A204.1 (cell line): ENCODE measurements around the gene PWWP2B.
"Not testable (repeated sequence)": the region's sequence is repeated elsewhere in the genome, so short reads cannot be mapped to it uniquely, and the experiment has no call there.

Source experiments
- FAIRE-seq: peaks from 2 replicates; lab custom pipeline; 2012; peaks lifted over from hg19 to GRCh38; lab: Jason Lieb, UNC

Gene PWWP2B

DNA sequence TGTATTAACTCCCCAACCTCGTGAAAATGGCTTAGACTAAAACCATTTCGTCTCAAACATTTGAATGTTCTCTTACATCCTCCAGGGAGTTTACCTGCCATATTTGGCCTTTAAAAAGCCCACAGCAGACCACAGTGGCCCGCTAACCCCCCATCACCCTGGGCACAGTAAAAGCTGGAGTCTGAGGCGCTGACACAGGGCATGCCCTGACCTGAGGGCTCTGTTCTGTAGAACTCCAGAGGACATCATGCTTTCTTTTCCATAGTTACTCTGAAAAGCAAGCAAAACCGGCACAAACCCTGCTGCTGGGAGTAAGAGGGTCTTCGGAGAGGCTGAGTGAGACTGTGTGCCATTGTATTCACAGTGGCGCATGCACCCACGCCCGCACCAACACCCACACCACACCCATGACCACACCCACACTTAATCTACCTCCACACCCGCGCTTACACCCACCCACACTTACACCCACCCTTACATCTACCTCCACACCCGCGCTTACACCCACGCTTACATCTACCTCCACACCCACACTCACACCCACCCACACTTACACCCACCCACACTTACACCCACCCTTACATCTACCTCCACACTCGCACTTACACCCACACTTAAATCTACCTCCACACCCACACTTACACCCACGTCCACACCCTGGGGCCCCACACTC is 32.9 kb upstream of the PWWP2B start:
- no peak for FAIRE-seq

- no peak for FAIRE-seq
These were observed 32.4 kb upstream of the PWWP2B start for GRCh38 chr10:132364594-132364970.

GRCh38 chr10:132365102-132365501 is 31.9 kb upstream of the PWWP2B start:
- no peak for FAIRE-seq

- FAIRE-seq: no peak
These were observed 31.0 kb upstream of the PWWP2B start for GRCh38 chr10:132366006-132366405.

DNA sequence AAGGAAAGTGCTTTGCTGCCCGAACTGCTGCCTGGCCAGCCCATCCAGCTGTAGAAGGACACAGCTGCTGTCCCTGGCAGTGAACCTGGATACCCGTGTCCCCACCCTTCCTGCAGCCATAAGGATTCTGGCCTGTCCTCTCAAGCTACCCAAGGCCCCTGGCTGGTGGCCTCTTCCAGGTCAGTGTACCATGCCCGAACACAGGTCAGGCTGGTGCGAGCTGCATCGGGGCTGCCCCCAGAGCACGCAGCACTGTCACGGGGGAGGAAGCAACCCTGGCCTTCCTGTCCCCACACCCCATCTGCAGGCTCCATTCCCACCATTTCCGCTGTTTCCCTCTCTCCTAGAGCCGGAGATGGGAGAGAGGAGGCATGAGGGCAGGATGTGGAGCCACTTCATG is 30.5 kb upstream of the PWWP2B start:
- FAIRE-seq: no peak

GRCh38 chr10:132368391-132368790 is 28.6 kb upstream of the PWWP2B start:
- no peak for FAIRE-seq

- FAIRE-seq: no peak
These were observed 27.9 kb upstream of the PWWP2B start for GRCh38 chr10:132368881-132369635.

- no peak for FAIRE-seq
These were observed 27.3 kb upstream of the PWWP2B start for GRCh38 chr10:132369636-132370185.

GRCh38 chr10:132370426-132371340 is 26.3 kb upstream of the PWWP2B start:
- FAIRE-seq: no peak

DNA sequence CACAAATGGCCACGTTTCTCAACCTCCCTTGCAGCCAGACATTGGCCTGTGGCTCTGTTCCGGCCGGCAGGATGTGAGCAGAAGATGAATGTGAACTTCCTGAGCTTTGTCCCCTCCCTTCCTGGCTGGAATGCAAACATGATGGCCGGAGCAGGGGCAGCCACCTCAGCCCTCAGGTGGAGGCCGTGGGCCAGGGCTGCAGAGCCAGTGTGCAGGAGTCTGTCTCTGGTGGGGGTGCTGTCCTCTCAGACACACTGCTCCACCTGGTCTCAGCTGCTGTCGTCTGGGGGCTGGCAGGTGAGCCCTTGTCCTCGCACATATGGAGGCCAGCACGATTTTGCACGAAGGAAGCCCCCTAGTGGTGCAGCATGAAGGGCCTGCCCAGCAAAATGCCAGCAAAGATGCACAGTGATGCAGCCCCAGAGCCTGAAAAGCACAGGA is 25.3 kb upstream of the PWWP2B start:
- FAIRE-seq: no peak

- no peak for FAIRE-seq
These were observed 24.4 kb upstream of the PWWP2B start for GRCh38 chr10:132372516-132373095.

GRCh38 chr10:132373241-132373955 is 23.6 kb upstream of the PWWP2B start:
- FAIRE-seq: no peak

DNA sequence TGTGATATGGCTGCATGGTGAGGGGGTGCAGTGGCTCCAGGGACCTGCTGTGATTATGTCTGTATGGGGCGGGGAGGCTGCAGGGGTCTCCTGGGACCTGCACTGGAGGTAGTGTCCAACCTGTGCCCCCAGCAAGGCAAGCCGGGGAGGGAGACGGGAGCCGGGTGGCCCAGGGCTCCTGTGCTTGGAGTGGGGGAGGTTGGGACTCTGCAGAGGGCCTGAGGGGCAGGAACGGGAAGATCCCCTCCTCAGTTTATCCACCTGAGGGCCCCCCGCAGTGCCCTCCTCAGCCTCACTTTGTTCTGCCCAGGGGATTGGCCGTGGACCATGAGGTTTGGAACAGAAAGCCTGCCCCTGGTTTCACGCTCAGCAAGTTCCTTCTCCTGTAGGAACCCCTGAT is 22.8 kb upstream of the PWWP2B start:
- FAIRE-seq: no peak

- no peak for FAIRE-seq
These were observed 22.4 kb upstream of the PWWP2B start for GRCh38 chr10:132374612-132375011.

DNA sequence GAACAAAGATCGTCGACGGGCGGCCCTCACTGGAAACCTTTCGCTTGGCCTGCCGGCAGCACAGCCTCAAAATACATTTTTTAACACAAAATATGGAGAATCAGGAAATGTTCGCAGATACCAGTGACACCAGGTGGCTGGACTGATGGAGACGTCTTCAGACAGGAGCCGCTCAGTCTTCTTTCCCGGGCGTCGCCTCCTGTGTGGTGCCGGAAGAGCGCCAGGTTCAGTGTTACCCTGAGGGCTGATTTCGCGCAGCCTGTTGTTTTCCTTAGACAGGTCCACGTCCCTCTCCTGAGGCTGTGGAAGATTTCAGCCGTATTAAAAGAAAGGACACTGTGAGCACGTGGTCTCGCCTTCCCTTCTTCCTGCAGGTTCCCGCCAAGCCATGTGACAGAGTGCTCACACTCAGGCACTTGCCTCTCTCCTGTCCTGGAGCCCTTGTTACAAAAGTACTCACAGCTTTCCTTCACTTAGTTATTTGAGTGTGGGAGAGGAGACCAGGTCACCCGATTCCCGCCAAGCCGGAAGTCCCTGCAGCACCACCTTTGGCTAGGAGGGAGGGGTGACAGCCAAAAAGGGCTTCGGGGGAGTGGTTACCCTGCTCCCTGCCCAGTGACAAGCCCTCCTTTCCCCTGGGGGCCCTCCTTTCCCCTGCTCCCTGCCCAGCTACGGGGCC is 21.7 kb upstream of the PWWP2B start:
- no peak for FAIRE-seq

DNA sequence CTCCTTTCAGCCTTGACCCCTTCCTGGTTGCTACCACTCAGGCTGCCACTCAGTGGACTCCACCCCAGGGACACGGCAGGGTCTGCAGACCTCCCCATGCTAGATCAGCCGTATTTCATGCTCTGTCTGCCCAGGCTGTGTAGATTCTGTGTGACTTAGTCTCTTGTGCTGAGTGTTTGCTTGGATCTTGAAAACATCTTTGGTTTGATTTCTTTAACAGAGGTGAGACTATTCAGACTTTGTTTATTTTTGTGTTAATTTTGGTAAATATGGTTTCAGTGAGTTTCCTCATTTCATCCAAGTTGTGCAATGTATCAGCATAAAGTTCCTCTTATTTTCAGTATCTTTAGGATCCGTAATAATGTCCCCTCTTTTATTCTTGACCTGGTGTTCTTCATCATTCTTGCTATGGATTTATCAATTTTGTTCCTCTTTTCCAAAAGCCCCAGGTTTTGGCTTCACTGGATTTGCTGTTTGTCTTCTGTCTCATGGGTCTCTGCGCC is 21.2 kb upstream of the PWWP2B start:
- FAIRE-seq: no peak

DNA sequence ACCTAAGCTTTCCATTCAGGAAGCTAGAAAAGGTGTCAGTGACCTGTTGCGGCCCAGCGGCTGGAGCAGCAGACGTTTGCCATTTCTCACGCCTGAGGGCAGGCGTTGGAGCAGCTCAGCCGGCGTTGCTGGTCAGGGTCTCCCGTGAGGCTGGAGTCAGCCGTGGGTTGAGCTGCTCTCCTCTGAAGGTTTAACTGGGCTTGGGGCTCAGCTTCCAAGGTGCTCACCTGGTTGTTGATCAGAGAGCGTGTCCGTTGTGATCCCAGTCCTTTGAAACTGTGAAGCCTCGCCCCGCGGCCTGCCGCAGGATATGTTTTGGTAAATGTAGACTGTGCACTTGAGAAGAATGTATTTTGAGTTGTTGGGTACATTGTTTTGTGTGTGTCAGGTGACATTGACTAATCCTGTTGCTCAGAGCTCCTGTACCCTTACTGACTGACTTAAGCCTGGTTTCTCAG is 20.6 kb upstream of the PWWP2B start:
- FAIRE-seq: no peak

DNA sequence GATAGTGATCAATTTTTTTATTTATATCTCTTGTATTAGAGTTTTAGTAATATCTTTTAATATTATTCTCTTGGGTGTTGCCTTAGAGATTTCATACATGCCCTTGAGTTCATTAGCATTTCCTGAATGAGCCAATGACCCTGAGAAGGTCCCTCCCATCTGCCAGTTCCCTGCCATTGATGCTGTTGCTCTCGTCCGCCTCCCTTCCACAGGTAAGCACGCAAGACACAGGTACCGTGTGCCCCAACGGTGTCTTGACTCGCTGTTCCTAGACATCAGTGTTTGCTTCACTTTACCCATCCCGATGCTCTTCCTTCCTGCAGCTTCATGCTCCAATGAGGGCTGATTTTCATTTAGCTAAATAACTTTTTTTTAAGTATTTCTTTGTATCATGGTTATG is 19.7 kb upstream of the PWWP2B start:
- FAIRE-seq: no peak

GRCh38 chr10:132379026-132379425 is 18.0 kb upstream of the PWWP2B start:
- not testable (repeated sequence) for FAIRE-seq

GRCh38 chr10:132380986-132381385 is 16.0 kb upstream of the PWWP2B start:
- FAIRE-seq: not testable (repeated sequence)

GRCh38 chr10:132381741-132382140 is 15.3 kb upstream of the PWWP2B start:
- no peak for FAIRE-seq
